HG02571 (cell line): ENCODE results near the gene IRS2.

ENCODE experiments used
- ATAC-seq: cut with Tn5 transposase; IDR thresholded peaks from one replicate; pipeline ENCODE4 v1.9.1; 2021; ENCODE audit warnings: mild to moderate bottlenecking, moderate library complexity; ENCODE audit not compliant: unreplicated experiment

The IRS2 gene

GRCh38 chr13:109715902-109716301, 70.5 kb downstream of the IRS2 start:
- no peak for ATAC-seq

GRCh38 chr13:109713681-109714080, 72.7 kb downstream of the IRS2 start:
- ATAC-seq: no peak

- ATAC-seq: no peak
Measured at GRCh38 chr13:109712124-109712722, 74.2 kb downstream of the IRS2 start.

- ATAC-seq: no peak
Measured at GRCh38 chr13:109707742-109708617, 78.4 kb downstream of the IRS2 start.

GRCh38 chr13:109707044-109707741, 79.2 kb downstream of the IRS2 start:
- ATAC-seq: no peak

GRCh38 chr13:109706015-109706715, 80.2 kb downstream of the IRS2 start:
- no peak for ATAC-seq

- no peak for ATAC-seq
Measured at GRCh38 chr13:109704771-109705635, 81.4 kb downstream of the IRS2 start.

- ATAC-seq: no peak
Measured at GRCh38 chr13:109703250-109703649, 83.1 kb downstream of the IRS2 start.
